Activated T-helper 1 cell treated with anti-CD3 and anti-CD28 coated beads, Interleukin-12 subunit alpha, Interleukin-12 subunit beta, Interleukin-2, Interleukin-4 antibody, amounts not matched to agents 30 ng/mL and 10 ng/mL and 1 ng/mL, durations not matched to agents 14 hours and 24 hours and 36 hours (primary cell): ENCODE results near the gene SRSF1. TPM values are rescaled to one million over a fixed set of nuclear protein-coding genes. Genes with fewer than 3 reads are reported as not detected.

Experiments used
- DNase-seq: peaks from one replicate; pipeline ENCODE4 v3.0.0; 2021; ENCODE audit warnings: low spot score
- H3K27ac Mint-ChIP-seq: one replicate; pipeline ENCODE4 v1.8.0; 2021; ENCODE audit warnings: mild to moderate bottlenecking, mixed read lengths
- H3K27me3 Mint-ChIP-seq: one replicate; pipeline ENCODE4 v1.8.0; 2022; ENCODE audit warnings: mild to moderate bottlenecking, moderate library complexity, mixed read lengths; ENCODE audit not compliant: insufficient read depth
- H3K36me3 Mint-ChIP-seq: one replicate; pipeline ENCODE4 v1.8.0; 2021; ENCODE audit warnings: low read depth, mixed read lengths
- H3K4me1 Mint-ChIP-seq: one replicate; pipeline ENCODE4 v1.8.0; 2021; ENCODE audit warnings: low read depth, mixed read lengths
- H3K4me3 Mint-ChIP-seq: one replicate; pipeline ENCODE4 v1.8.0; 2021; ENCODE audit warnings: mild to moderate bottlenecking, moderate library complexity, mixed read lengths
- H3K9me3 Mint-ChIP-seq: one replicate; pipeline ENCODE4 v1.8.0; 2021; ENCODE audit warnings: mixed read lengths
- intact Hi-C: fragments of 100-400 bp; cut with micrococcal nuclease; formaldehyde crosslinking; loops from one replicate; pipeline ENCODE4 v1.15.1; 2024
- total RNA-seq: library from RNA; stranded (reverse); gene quantifications from 2 replicates; pipeline ENCODE4 v1.2.3, GENCODE V29; 2022

The SRSF1 gene
- total RNA-seq, 1 donor from 2014 or later, result 491 TPM

- Mint-ChIP-seq H3K27ac (peak overlapping the region; percentile 99), H3K27me3 (no peaks in the 10 kb centered on the region), H3K4me3 (peak overlapping the region; percentile 99), H3K9me3 (no peaks in the 10 kb centered on the region), H3K36me3 (peaks cover 49% of the 10 kb centered on the region), H3K4me1 (peaks cover 68% of the 10 kb centered on the region)
- intact Hi-C loops, result loop anchor here (2.0 to 10.0 kb wide), 9 partner anchors 107 to 1171 kb away; partner anchors contain the start of genes C17orf67, DGKE, MKS1 and TRIM25
- no peak for DNase-seq
Observed at GRCh38 chr17:58005728-58006559, 1.1 kb downstream of the SRSF1 start.

DNA sequence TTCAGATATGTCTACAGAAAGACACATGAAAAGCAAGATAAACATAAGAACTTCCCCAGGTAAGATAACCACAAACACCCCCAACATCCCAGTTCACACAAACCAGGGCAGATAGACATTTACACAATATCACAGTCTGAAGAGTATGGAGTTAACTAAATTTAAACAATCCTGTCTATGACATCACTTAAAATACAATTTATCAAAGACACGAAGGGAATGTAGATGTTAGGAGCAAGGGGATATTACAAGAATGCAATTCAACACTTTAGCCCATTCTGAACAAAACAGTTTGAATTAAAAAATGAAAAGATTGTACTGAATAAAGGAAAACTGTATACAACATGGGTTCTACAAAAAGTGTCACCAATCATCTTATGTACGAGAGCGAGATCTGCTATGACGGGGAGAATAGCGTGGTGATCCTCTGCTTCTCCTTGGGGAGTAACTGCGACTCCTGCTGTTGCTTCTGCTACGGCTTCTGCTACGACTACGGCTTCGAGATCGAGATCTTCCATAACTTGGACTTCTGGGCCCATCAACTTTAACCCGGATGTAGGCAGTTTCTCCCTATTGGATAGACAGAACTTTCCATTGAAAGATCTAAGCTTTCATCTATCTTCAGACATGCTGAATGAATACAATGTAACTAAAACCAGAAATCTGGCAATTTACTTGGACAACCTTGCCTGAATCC lies 1.9 kb downstream of the SRSF1 start:
- no peak for DNase-seq
- H3K27me3 Mint-ChIP-seq, result no peaks in the 10 kb centered on the region
- H3K36me3 Mint-ChIP-seq, result peaks cover 47% of the 10 kb centered on the region
- no peaks in the 10 kb centered on the region for H3K9me3 Mint-ChIP-seq
- H3K4me3 Mint-ChIP-seq, result peak overlapping the region; percentile 99
- peaks cover 68% of the 10 kb centered on the region for H3K4me1 Mint-ChIP-seq
- intact Hi-C loops, result loop anchor here (5.0 to 10.0 kb wide), 5 partner anchors 152 to 1170 kb away; partner anchors contain the start of genes C17orf67, DGKE and TRIM25
- H3K27ac Mint-ChIP-seq, result peak overlapping the region; percentile 99

- H3K27ac Mint-ChIP-seq, result no peak overlapping the region
- H3K27me3 Mint-ChIP-seq, result no peaks in the 10 kb centered on the region
- intact Hi-C loops, result loop anchor here (10.0 kb wide), 1 partner anchor 1169 kb away; the partner anchor contains the start of genes C17orf67 and DGKE
- H3K4me1 Mint-ChIP-seq, result peaks cover 74% of the 10 kb centered on the region
- H3K9me3 Mint-ChIP-seq, result no peaks in the 10 kb centered on the region
- DNase-seq, result no peak
- peak overlapping the region; percentile 59 for H3K4me3 Mint-ChIP-seq
- H3K36me3 Mint-ChIP-seq, result peaks cover 54% of the 10 kb centered on the region
Observed at GRCh38 chr17:58004060-58004459, 3.0 kb downstream of the SRSF1 start.

DNA sequence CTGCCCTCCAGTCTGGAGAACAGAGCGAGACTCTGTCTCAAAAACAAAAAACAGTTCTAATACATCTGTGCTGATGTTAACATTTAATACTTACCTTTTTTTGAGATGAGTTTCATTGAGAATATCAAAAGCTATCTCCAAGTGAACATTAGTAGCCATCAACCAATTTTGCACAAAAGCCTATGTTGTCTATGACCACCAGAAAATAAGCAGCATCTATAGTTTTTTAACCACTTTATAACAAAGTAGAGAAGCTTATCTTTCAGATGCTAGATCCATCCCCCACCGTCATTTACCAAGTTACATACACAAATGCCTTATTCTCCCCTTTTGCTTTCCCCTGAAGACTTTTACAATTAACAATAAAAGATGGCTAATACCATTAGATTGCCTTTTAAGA lies 4.1 kb downstream of the SRSF1 start:
- intact Hi-C loops, result loop anchor here (1.0 to 10.0 kb wide), 2 partner anchors 8 to 1168 kb away; partner anchors contain the start of genes C17orf67 and DGKE
- no peak for DNase-seq
- H3K27ac Mint-ChIP-seq, result peak overlapping the region; percentile 21
- peaks cover 57% of the 10 kb centered on the region for H3K36me3 Mint-ChIP-seq
- H3K27me3 Mint-ChIP-seq, result no peaks in the 10 kb centered on the region
- peak overlapping the region; percentile 37 for H3K4me3 Mint-ChIP-seq
- H3K9me3 Mint-ChIP-seq, result no peaks in the 10 kb centered on the region
- H3K4me1 Mint-ChIP-seq, result peaks cover 69% of the 10 kb centered on the region

GRCh38 chr17:58002154-58002948 lies 4.7 kb downstream of the SRSF1 start:
- no peak for DNase-seq
- H3K36me3 Mint-ChIP-seq, result peaks cover 59% of the 10 kb centered on the region
- peaks cover 65% of the 10 kb centered on the region for H3K4me1 Mint-ChIP-seq
- peak overlapping the region; percentile 46 for H3K4me3 Mint-ChIP-seq
- no peaks in the 10 kb centered on the region for H3K27me3 Mint-ChIP-seq
- intact Hi-C loops, result loop anchor here (10.0 kb wide), 1 partner anchor 1168 kb away; the partner anchor contains the start of genes C17orf67 and DGKE
- no peaks in the 10 kb centered on the region for H3K9me3 Mint-ChIP-seq
- H3K27ac Mint-ChIP-seq, result no peak overlapping the region

- Mint-ChIP-seq H3K27me3 (no peaks in the 10 kb centered on the region), H3K4me1 (peaks cover 70% of the 10 kb centered on the region), H3K36me3 (peaks cover 62% of the 10 kb centered on the region), H3K4me3 (no peak overlapping the region), H3K27ac (no peak overlapping the region), H3K9me3 (no peaks in the 10 kb centered on the region)
- intact Hi-C loops, result loop anchor here (10.0 kb wide), 1 partner anchor 1167 kb away; the partner anchor contains the start of genes C17orf67 and DGKE
- no peak for DNase-seq
Observed at GRCh38 chr17:58001461-58002124, 5.5 kb downstream of the SRSF1 start.

DNA sequence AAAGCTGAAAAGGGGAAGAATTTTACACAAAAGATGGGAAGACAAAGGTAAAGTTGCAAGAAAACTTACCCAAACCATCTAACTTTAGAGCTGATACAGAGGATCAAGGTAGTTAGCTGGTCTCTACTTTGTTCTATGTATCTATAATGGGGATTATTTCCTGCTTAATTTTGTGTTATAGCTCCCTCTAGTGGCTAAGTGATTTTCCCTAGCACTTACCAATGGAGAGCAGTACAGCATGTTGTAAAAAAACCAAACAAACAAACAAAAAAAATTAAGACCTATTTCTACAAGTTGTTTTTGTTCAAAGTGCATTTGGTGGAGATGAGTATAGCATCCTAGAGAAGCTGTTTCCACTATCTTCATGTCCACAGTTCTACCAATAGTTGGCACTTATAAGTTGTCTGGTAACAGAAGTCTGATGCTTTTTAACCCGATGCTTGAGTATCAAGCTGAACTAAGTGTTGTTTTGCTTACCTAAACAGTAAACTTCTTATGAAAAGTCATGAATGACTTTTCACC lies 7.5 kb downstream of the SRSF1 start:
- H3K27me3 Mint-ChIP-seq, result no peaks in the 10 kb centered on the region
- no peaks in the 10 kb centered on the region for H3K9me3 Mint-ChIP-seq
- H3K27ac Mint-ChIP-seq, result peak overlapping the region; percentile 52
- intact Hi-C loops, result loop anchor here (1.0 to 10.0 kb wide), 7 partner anchors 11 to 1165 kb away; partner anchors contain the start of genes C17orf67, DGKE and VEZF1
- peaks cover 48% of the 10 kb centered on the region for H3K36me3 Mint-ChIP-seq
- peak overlapping the region; percentile 34 for H3K4me3 Mint-ChIP-seq
- no peak for DNase-seq
- H3K4me1 Mint-ChIP-seq, result peaks cover 64% of the 10 kb centered on the region

- intact Hi-C loops, result loop anchor here (1.0 to 5.0 kb wide), 6 partner anchors 11 to 867 kb away; partner anchors contain the start of gene VEZF1
- Mint-ChIP-seq H3K27me3 (no peaks in the 10 kb centered on the region), H3K27ac (peak overlapping the region; percentile 52), H3K9me3 (no peaks in the 10 kb centered on the region), H3K36me3 (peaks cover 46% of the 10 kb centered on the region), H3K4me3 (peak overlapping the region; percentile 34), H3K4me1 (peaks cover 65% of the 10 kb centered on the region)
- no peak for DNase-seq
Observed at GRCh38 chr17:57999010-57999495, 8.0 kb downstream of the SRSF1 start.

DNA sequence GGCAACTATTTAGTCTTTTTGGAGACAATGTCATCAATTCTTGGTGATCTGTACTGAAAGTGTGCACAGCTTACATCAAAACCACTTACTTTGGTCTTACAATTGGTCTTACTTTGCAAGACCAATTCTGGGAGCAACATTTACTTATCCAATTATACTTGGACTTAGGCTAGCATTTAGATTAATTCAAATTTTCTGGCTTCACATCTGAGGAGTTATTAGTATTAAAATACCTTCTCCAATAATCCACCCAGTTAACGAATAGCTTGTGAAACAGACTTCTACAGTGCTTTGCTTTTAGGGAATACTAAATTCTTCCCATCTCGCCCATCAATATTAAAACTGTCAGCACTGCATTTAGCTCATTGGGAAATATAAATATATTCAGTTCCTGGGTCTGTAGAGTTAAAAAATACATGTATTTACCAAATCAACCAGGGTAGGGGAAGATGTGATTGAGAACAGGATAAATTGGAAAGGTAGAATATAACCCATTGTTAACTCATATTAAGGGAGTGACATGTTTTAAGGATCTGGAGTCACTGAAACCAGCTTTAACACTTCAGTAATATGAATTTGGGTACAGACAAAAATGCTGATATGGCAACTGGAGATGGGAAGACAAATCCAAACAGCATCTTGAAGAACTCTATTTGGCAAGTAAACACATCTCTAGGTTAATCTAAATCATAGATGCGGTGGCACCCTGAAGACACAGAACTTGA lies 9.8 kb downstream of the SRSF1 start:
- Mint-ChIP-seq H3K36me3 (peaks cover 39% of the 10 kb centered on the region), H3K27me3 (no peaks in the 10 kb centered on the region), H3K9me3 (no peaks in the 10 kb centered on the region), H3K4me1 (peaks cover 60% of the 10 kb centered on the region), H3K4me3 (no peak overlapping the region), H3K27ac (no peak overlapping the region)
- intact Hi-C loops, result loop anchor here (5.0 kb wide), 1 partner anchor 865 kb away; no protein-coding TSS in a partner anchor
- DNase-seq, result no peak

DNA sequence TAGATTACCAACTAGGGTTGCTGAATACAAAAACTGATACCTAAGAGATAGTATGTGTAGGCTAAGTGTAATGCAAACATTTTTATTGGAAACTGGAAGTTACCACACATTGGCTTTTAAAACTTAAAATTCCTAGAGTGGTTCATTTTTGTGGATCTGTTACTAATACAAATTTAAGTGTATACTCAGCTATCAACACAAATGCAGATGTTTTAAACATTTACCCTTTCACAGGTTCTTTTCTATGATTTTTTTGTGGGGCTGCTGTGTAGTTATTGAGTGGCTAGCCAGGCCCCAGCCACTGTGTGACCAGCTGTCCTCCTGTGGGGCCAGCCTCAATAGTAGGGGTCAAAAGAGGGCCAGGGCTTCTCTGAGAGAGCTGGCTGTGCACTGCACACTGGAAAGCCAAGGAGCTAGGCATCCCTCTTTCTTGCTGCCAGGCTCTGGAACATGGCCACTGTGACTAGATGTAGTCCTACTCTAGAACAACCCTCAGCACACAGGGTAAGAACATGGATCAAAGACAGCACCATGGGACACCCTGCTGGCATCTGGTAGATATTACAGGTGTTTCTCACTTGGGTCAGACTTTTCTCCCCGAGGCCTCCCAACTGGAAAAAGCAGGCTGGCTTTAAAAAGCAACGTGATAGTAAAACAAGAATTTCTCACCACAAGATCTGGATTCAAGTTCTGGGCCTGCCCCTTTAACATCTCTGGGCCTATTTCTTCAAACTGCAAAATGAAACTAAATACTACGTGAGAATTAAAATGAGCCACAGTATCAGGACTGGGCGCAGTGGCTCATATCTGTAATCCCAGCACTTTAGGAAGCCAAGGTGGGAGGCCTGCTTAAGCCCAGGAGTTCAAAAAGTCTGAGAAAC lies 11.7 kb downstream of the SRSF1 start:
- H3K9me3 Mint-ChIP-seq, result no peaks in the 10 kb centered on the region
- no peak overlapping the region for H3K4me3 Mint-ChIP-seq
- DNase-seq, result peak; percentile 22
- no peak overlapping the region for H3K27ac Mint-ChIP-seq
- intact Hi-C loops, result loop anchor here (1.0 to 5.0 kb wide), 7 partner anchors 8 to 863 kb away; partner anchors contain the start of gene MRPS23
- H3K36me3 Mint-ChIP-seq, result peaks cover 37% of the 10 kb centered on the region
- H3K4me1 Mint-ChIP-seq, result peaks cover 58% of the 10 kb centered on the region
- no peaks in the 10 kb centered on the region for H3K27me3 Mint-ChIP-seq
